Naive B cell (primary cell): ENCODE data around the gene TCERG1L. TPM values are rescaled to one million over a fixed set of nuclear protein-coding genes. Genes with fewer than 3 reads are reported as not detected.

ENCODE experiments used
- ATAC-seq, 2 donors: fragments of 150-1000 bp; cut with Tn5 transposase; 2 replicates each; pipeline ENCODE4 v1.10.0; 2021; ENCODE audit warnings: low read depth in 2 of 2, mild to moderate bottlenecking in 2 of 2, moderate library complexity in 2 of 2
- DNase-seq: peaks from one replicate; pipeline ENCODE4 v3.0.0; 2022
- H3K27ac Mint-ChIP-seq, 6 donors: one replicate each; pipeline ENCODE4 v1.8.0; 2020 to 2022; ENCODE audit warnings: mild to moderate bottlenecking in 6 of 6, mixed read lengths in 6 of 6, moderate library complexity in 5 of 6, inconsistent platforms in 2 of 6
- H3K27me3 Mint-ChIP-seq, 3 donors: one replicate each; pipeline ENCODE4 v1.8.0; 2021 to 2022; ENCODE audit warnings: mixed read lengths in 3 of 3, mild to moderate bottlenecking in 1 of 3
- H3K36me3 Mint-ChIP-seq, 2 donors: one replicate each; pipeline ENCODE4 v1.8.0; 2020 to 2022; ENCODE audit warnings: mixed read lengths in 2 of 2, inconsistent platforms in 1 of 2, mild to moderate bottlenecking in 1 of 2
- H3K4me1 Mint-ChIP-seq, 3 donors: one replicate each; pipeline ENCODE4 v1.8.0; 2020 to 2022; ENCODE audit warnings: mixed read lengths in 3 of 3, inconsistent platforms in 1 of 3, mild to moderate bottlenecking in 1 of 3, moderate library complexity in 1 of 3
- H3K4me3 Mint-ChIP-seq, 8 donors: one replicate each; pipeline ENCODE4 v1.8.0; 2020 to 2022; ENCODE audit warnings: mild to moderate bottlenecking in 8 of 8, mixed read lengths in 8 of 8, moderate library complexity in 8 of 8, inconsistent platforms in 2 of 8
- H3K9me3 Mint-ChIP-seq, 7 donors: one replicate each; pipeline ENCODE4 v1.8.0; 2020 to 2022; ENCODE audit warnings: mixed read lengths in 7 of 7, mild to moderate bottlenecking in 5 of 7, inconsistent platforms in 2 of 7, moderate library complexity in 1 of 7
- polyA plus RNA-seq, 6 donors: library from polyadenylated mRNA; unstranded; fragments of 300-500 nt; fragmentation: Illumina TruSeq; gene quantifications; one replicate each; pipeline ENCODE4 v1.2.3, GENCODE V29; 2021; ENCODE audit warnings: low read depth in 6 of 6

TCERG1L gene
- polyA plus RNA-seq, 6 donors from 2014 or later, result not detected

DNA sequence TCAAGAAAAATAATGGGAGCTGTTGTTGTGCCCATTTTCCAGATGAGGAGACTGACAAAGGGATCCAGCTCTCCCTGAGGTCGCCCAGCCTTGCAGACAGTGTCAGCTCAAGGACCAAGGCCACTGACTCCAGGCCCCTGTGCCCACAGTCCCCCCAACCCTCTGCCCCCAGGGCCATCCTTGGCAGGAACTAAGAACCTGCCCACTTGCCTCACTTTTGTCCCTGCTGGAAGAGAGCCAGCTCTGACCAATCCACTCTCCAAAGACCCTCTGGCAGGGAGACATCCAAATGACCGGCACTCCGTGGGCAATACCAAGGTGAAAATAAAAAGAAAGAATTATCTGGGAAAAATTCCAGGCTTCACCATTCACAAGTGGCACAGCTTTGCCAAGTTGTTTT lies 101.3 kb downstream of the TCERG1L start:
- ATAC-seq, result no peak
- no peaks in the 10 kb centered on the region for H3K4me1 Mint-ChIP-seq
- H3K4me3 Mint-ChIP-seq, result no peak overlapping the region

DNA sequence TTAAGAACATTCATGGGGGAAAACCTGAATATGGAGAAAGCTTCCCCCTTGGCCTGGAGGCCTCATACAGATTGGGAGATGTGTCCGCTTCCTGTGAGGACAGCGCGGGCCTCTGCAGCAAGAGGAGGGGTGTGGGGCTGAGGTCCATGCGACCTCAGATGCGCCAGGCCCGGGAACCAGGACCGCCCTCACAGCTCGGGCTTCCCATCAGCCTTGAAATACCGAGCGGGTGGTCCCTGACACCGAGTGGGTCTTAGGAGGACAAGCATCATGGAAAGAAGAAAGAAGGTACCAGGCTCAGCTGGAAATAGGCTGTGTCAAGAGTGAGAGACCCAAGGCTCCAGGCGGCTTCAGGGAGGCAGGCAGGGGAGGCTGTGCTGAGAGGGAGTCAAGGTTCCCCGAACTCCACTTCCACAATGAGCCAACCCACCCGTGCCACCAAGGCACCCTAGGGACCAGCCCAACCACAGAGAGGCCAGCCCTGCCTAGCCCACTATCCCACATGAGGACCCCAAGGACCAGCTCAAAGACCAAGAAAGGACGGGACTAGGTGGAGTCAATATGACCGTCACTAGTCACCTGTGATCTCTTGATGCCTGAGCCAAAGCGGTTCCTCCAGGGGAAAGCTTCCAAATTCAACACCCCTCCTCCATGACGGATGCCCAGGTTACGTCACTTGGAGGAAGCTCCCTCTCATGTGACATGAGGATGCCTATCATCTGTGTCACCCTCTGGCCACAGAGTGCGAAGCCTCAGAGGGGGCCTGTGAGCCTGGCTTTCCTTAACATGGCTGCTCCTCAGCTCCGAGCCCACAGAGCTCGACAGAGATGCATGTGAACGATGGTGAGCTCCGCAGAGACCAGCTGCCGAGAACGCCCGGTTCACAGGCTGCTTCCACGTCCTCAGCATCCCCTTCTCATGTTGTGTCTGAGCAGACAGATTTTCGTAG lies 103.7 kb downstream of the TCERG1L start:
- H3K27me3 Mint-ChIP-seq, result peaks cover 0 to 4% (median 0%) of the 10 kb centered on the region in 3 donors
- ATAC-seq, result no peak
- no peaks in the 10 kb centered on the region for H3K4me1 Mint-ChIP-seq
- no peak overlapping the region for H3K27ac Mint-ChIP-seq
- no peaks in the 10 kb centered on the region for H3K36me3 Mint-ChIP-seq
- no peak overlapping the region for H3K4me3 Mint-ChIP-seq
- peaks cover 0 to 3% (median 0%) of the 10 kb centered on the region in 7 donors for H3K9me3 Mint-ChIP-seq
- no peak for DNase-seq

More for the DNA sequence above, 101.3 kb downstream of the TCERG1L start:
- DNase-seq, result no peak
- H3K36me3 Mint-ChIP-seq, result no peaks in the 10 kb centered on the region
- H3K9me3 Mint-ChIP-seq, result peaks cover 0 to 2% (median 0%) of the 10 kb centered on the region in 7 donors
- H3K27ac Mint-ChIP-seq, result no peak overlapping the region
- H3K27me3 Mint-ChIP-seq, result peaks cover 0 to 4% (median 0%) of the 10 kb centered on the region in 3 donors

DNA sequence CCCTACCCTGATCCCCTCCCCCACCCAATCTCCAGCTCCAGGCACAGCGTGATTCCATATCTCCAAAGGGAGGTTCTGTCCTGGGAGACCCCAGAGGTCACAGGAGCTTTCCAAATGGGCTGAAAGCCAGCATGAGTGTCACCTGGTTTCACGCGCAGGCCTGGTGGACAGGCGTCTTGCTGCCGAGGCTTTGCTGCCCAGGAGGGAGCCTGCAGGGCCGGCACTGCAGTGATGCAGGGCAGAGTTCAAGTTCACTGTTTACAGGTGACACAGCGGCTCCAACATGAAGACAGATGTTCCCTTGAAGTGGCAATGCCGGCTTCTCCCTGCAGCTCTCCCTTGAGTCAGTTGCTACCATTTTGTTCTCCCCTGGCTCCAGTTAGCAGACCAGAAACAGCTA lies 104.3 kb downstream of the TCERG1L start:
- Mint-ChIP-seq H3K4me3 (no peak overlapping the region), H3K36me3 (no peaks in the 10 kb centered on the region), H3K27me3 (peaks cover 0 to 4% (median 0%) of the 10 kb centered on the region in 3 donors), H3K27ac (no peak overlapping the region), H3K9me3 (peaks cover 0 to 3% (median 0%) of the 10 kb centered on the region in 7 donors), H3K4me1 (no peaks in the 10 kb centered on the region)
- DNase-seq (no peak), ATAC-seq (no peak)

DNA sequence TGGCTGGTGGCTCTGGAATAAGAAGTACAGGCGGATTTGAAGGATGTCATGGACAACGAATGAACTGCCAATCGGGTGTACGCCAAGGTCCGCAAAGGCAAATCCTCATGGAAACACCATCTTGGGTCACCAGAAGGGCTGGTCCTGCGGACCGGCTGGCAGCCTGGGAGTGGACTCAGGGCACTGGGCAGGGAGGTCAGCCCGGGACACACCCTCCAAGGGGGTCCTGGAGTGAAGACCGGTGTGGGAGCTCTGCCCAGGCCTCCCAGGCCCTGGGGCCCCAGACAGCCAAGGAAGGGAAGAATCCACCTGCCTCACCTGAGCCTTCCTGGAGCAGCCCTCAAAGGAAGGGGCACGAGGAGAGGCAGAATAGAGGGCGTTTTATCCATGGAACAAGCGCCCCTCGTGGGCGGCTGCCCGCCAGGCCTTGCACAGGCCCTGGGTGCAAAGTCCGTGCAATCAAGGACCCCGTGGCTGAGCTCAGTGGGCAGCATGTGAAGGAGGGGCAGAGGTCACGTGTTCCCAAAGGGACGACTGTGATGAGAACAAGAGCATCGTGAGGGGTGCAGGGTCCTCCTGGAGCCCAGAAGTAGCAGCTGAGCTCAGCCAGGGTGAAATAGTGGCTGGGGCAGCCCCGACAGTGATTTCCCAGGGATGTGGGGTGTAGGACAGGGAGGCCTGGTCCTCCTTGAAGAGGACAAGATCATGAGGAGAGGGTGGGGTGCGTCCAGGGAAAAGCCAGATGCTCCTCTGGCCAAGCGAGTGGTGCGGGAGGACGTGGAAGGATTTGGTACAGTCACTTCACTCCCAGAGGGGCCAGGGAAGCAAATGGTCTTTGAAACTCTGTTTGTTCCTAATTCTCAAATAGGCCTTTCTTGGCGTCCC lies 105.2 kb downstream of the TCERG1L start:
- H3K36me3 Mint-ChIP-seq, result no peaks in the 10 kb centered on the region
- no peaks in the 10 kb centered on the region for H3K4me1 Mint-ChIP-seq
- peaks cover 0 to 4% (median 0%) of the 10 kb centered on the region in 3 donors for H3K27me3 Mint-ChIP-seq
- DNase-seq (no peak), ATAC-seq (no peak)
- H3K27ac Mint-ChIP-seq, result peak overlapping the region in 1 of 6 donors; percentile 66
- H3K9me3 Mint-ChIP-seq, result peaks cover 0 to 4% (median 0%) of the 10 kb centered on the region in 7 donors
- H3K4me3 Mint-ChIP-seq, result no peak overlapping the region

DNA sequence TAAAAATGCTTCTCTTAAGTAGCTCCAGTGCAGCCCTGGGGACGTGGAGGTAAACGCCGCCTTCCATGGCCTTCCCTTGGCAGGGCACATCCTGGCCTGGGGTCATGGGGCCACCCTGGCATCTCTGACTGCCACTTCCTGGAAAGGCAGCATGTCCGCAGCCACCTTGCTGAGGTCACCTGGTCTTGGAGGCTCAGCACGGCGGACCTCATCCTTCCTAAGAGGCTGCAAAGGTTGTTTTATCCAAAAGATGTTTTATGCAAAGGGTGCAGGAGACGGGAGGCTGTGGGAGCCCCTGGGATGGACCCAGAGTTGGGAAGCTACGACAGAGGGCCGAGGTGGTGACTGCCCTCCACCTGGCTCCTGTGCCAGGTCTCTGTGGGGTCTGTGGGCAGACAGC lies 106.0 kb downstream of the TCERG1L start:
- no peak overlapping the region for H3K27ac Mint-ChIP-seq
- H3K27me3 Mint-ChIP-seq, result peaks cover 0 to 4% (median 0%) of the 10 kb centered on the region in 3 donors
- no peaks in the 10 kb centered on the region for H3K36me3 Mint-ChIP-seq
- DNase-seq (no peak), ATAC-seq (no peak)
- no peaks in the 10 kb centered on the region for H3K4me1 Mint-ChIP-seq
- no peak overlapping the region for H3K4me3 Mint-ChIP-seq
- peaks cover 0 to 4% (median 0%) of the 10 kb centered on the region in 7 donors for H3K9me3 Mint-ChIP-seq

DNA sequence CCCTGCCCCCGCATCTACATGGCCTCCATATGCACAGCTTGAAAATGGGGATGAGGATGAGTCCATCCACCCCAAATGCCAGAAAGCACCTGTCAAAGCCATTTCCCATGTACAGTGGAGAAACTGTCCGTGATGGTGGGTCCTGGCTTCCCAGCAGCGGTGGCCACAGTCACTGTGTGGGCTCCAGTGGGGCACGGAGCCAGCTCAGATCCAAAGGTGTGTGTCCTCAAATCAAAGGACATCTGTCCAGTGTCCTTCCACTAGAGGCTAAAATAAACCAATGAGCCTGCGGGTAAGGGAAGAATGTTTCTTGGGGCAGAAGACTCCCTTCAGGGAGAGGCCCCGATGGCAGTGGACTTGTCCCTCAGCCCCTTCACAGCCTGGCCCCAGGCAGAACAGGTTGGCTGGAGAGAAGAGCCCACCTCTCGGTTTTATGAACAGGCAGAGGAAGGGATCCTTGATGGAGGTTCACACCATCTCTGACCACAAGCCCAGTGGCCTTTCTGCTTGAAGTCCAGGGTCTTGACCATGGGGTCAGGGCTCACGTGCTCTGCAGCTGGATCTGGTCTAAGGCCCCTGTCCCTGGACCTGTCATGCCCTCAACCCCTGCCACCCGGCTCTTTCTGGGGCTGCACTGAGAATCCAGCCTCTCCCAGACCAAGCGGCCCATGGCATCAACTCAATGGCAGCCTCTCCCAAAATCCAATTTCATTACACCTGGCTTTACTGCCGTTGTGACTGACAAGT lies 106.9 kb downstream of the TCERG1L start:
- Mint-ChIP-seq H3K4me1 (no peaks in the 10 kb centered on the region), H3K9me3 (peaks cover 0 to 4% (median 0%) of the 10 kb centered on the region in 7 donors), H3K36me3 (no peaks in the 10 kb centered on the region), H3K4me3 (no peak overlapping the region), H3K27ac (no peak overlapping the region), H3K27me3 (peaks cover 0 to 4% (median 4%) of the 10 kb centered on the region in 3 donors)
- DNase-seq (no peak), ATAC-seq (no peak)

DNA sequence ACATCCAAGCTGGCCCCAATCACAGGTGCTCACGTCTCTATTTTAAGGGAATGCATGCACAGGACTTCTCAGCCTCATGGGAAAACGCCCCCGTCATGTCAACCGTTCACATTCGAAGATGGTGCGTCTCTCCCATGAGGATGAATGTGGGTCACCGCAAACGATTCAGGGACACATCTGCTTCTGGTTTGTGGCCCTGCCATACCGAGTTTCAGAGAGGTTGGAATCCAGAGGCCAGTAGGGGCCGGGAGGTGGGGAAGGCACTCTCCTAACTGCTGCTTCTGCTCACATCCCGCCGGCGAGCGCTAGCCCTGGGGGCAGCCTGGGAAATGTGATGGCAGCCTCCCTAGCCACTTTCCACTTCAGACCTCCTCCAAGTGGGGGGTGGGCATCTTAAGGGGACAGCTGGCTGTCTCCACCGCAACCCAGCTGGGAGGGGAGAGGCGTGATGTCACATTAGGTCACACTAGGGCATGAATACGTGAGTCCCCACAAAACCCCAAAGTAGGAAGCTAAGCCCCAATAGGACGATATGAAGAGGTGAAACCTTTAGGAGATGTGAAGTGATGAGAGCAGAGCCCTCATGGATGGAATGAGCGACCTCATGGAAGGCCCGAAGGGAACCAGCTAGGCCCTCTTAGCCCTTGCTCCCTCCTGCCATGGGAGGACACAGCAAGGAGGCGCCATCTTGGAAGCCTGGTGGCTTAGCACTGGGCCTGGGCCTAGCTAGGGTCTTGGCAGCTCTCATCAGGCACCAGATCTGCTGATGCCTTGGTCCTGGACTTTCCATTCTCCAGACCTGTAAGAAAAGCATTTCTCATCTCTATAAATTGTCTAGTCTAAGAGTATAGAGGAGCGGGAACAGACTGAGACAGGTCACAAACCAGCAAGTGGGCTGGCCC lies 107.8 kb downstream of the TCERG1L start:
- DNase-seq (no peak), ATAC-seq (no peak)
- Mint-ChIP-seq H3K9me3 (peaks cover 0 to 4% (median 0%) of the 10 kb centered on the region in 7 donors), H3K36me3 (no peaks in the 10 kb centered on the region), H3K27me3 (peaks cover 0 to 9% (median 4%) of the 10 kb centered on the region in 3 donors), H3K4me3 (peak overlapping the region in 1 of 8 donors; percentile 47), H3K4me1 (no peaks in the 10 kb centered on the region), H3K27ac (no peak overlapping the region)

DNA sequence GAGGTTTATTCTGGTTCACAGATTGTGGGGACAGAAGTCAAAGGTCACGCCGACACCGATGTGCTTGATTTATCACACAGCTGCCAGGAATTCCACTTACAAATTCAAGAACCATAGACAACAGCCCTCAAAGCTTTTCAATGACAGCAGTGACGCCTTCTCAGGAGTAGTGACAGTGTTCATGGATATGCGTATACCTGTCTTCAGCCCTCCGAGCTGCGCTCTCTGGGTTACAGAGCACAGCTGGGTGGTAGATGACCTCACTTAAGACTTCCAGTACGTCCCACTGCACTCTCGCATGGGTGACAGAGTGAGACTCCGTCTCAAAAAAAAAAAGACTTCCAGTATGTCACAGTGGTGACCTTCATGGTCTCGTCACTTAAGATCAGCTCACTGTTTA lies 108.5 kb downstream of the TCERG1L start:
- H3K4me3 Mint-ChIP-seq, result no peak overlapping the region
- no peak overlapping the region for H3K27ac Mint-ChIP-seq
- H3K27me3 Mint-ChIP-seq, result peaks cover 0 to 14% (median 7%) of the 10 kb centered on the region in 3 donors
- peaks cover 0 to 4% (median 0%) of the 10 kb centered on the region in 7 donors for H3K9me3 Mint-ChIP-seq
- no peak for DNase-seq
- no peaks in the 10 kb centered on the region for H3K4me1 Mint-ChIP-seq
- ATAC-seq, result no peak
- no peaks in the 10 kb centered on the region for H3K36me3 Mint-ChIP-seq

DNA sequence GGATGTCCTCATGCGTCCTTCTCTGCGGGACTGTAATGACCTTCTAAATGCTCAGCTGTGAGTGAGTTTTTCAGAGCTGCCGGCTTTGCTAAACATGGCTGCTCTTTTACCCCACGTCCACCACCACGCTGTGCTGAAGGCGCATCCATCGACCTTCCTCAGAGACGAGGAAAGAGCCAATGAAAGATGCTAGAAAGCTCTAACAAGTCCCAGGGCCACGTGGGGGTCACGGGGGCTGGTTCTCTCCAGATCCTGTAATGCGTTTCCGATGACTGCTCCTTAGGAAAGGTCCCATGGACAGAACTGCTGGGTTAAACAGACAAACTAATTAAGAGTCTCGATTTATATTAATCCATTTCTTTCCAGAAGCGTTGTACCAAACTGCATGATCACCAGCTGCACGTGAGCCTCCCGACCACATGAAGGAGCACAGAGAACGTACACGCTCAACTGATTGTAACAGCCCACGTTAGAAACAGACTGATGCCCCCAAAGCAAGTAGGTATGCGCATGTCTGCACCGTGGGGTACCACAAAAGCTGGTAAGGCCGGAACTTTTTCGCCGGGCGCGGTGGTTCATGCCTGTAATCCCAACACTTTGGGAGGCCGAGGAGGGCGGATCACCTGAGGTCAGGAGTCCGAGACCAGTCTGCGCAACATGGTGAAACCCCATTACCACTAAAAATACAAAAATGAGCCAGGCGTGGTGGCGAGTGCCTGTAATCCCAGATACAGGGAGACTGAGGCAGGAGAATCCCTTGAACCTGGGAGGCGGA lies 109.6 kb downstream of the TCERG1L start:
- Mint-ChIP-seq H3K4me1 (no peaks in the 10 kb centered on the region), H3K27ac (no peak overlapping the region), H3K4me3 (no peak overlapping the region), H3K36me3 (no peaks in the 10 kb centered on the region), H3K27me3 (peaks cover 0 to 10% (median 8%) of the 10 kb centered on the region in 3 donors), H3K9me3 (peaks cover 0 to 4% (median 0%) of the 10 kb centered on the region in 7 donors)
- DNase-seq (no peak), ATAC-seq (no peak)

DNA sequence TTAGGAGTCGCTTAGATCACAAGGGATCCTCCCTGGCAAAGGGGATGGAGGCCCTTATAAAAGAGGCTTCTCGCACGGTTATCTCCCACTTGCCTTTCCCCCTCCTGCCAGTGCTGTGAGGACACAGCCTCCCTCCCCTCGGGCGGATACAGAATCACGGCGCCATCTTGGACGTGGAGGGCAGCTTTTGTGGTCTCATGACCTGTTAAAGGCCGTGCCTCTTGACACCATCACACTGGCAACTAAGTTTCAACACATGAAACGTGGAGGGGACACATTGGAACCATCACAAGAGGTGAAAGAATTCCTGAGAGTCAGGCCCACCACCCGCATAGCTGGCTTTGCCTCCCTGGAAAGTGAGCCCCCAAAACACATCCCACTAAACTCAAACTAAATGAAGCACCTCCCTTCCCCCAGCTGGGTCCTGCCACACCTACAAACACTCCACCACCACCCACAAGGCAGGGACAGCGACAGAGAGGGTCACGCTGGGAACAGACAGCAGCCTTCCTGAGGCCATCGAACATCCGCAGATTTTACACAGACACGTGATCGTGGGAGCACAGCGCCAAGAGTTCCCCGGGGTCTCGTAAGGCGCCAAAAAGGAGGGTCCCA lies 110.6 kb downstream of the TCERG1L start:
- ATAC-seq, result no peak
- Mint-ChIP-seq H3K4me1 (no peaks in the 10 kb centered on the region), H3K9me3 (peaks cover 0 to 4% (median 3%) of the 10 kb centered on the region in 7 donors), H3K27me3 (peaks cover 0 to 10% (median 8%) of the 10 kb centered on the region in 3 donors), H3K27ac (no peak overlapping the region), H3K36me3 (no peaks in the 10 kb centered on the region), H3K4me3 (peak overlapping the region in 1 of 8 donors; percentile 63)
- no peak for DNase-seq

DNA sequence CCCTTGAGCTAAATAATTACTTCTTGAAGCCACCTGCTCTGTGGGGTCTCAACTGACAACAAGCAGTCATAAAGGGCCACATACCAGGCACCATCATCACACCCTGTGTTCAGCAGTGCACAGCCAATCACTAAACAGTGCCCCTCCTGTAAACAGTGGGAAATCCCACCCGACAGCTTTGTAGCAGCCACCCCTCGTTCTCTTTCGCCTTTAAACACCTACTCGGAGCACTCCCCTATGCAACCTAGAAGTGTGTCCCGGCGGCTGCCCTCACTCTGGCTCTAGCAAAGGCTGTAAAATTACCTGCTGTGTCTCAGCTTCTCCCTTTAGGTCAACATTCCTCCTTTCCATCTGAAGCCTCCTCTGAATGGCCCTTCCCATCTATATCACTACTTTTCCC lies 111.9 kb downstream of the TCERG1L start:
- H3K9me3 Mint-ChIP-seq, result peaks cover 0 to 4% (median 3%) of the 10 kb centered on the region in 7 donors
- H3K36me3 Mint-ChIP-seq, result no peaks in the 10 kb centered on the region
- ATAC-seq (no peak), DNase-seq (no peak)
- peaks cover 0 to 10% (median 8%) of the 10 kb centered on the region in 3 donors for H3K27me3 Mint-ChIP-seq
- H3K4me1 Mint-ChIP-seq, result no peaks in the 10 kb centered on the region
- no peak overlapping the region for H3K4me3 Mint-ChIP-seq
- no peak overlapping the region for H3K27ac Mint-ChIP-seq
